ENCODE data around the gene DGKZ. TPM values are rescaled to one million over a fixed set of nuclear protein-coding genes. Genes with fewer than 3 reads are reported as not detected.

DGKZ gene
- total RNA-seq, 2 donors from 2014 or later, result 79.4 to 86.4 TPM

DNA sequence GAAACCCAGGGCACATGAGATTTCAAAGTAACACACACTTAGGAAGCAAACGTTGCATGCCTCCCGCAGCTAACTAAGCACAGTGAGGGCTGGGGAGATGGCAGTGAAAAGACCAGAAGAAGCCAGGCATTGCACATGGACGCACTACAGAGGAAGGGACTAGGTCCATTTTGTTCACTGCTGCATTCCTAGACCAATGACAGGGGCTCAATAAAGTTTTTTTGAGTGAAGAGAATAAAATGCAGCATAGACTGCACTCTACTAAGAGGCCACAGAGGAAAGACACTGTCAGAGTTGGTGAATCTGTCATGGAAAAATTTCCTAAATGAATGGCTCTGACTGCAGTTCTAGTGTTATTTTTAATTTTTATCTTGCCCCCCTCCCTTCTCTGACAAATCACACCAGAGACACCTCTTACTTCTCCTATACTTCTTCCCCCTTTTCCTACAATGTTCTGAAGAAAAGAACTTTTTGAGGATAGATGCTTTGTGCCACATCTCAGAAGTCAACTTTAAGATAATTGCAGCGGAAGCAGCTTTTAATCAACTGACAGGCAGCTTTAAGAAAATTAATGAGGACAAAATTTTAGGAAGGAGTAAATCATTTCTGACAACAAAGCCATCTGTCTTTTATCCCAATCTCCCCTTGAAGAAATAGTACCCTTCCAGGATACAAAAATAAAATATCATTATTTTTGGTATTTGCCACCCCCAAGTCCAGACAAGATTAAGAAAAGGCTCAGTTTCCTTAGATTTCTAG lies 79.1 kb downstream of the DGKZ start:
- H3K27ac ChIP-seq, result no peak overlapping the region
- no peaks in the 10 kb centered on the region for H3K27me3 ChIP-seq
- ATAC-seq (no peak), DNase-seq (no peak)
- H3K4me1 ChIP-seq, result no peaks in the 10 kb centered on the region
- no peak overlapping the region for H3K4me3 ChIP-seq
- 84 to 89% methylated on average over 4 of the region's 4 CpGs for WGBS, 2 donors
- intact Hi-C loops (cut with DNase I), result no loop called here
- H3K9me3 ChIP-seq, result no peaks in the 10 kb centered on the region
- TF ChIP-seq POLR2A (IDR thresholded peaks at IDR 0.05), result no peak
- TF ChIP-seq, protein P1, sequence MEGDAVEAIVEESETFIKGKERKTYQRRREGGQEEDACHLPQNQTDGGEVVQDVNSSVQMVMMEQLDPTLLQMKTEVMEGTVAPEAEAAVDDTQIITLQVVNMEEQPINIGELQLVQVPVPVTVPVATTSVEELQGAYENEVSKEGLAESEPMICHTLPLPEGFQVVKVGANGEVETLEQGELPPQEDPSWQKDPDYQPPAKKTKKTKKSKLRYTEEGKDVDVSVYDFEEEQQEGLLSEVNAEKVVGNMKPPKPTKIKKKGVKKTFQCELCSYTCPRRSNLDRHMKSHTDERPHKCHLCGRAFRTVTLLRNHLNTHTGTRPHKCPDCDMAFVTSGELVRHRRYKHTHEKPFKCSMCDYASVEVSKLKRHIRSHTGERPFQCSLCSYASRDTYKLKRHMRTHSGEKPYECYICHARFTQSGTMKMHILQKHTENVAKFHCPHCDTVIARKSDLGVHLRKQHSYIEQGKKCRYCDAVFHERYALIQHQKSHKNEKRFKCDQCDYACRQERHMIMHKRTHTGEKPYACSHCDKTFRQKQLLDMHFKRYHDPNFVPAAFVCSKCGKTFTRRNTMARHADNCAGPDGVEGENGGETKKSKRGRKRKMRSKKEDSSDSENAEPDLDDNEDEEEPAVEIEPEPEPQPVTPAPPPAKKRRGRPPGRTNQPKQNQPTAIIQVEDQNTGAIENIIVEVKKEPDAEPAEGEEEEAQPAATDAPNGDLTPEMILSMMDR (IDR thresholded peaks at IDR 0.05), result no peak
- H3K36me3 ChIP-seq (replicated peaks in 1 of 2; ENCODE audit: insufficient read depth in 1 of 2, low read depth in 2 of 2), result peaks cover 0 to 3% of the 10 kb centered on the region in 2 donors

DNA sequence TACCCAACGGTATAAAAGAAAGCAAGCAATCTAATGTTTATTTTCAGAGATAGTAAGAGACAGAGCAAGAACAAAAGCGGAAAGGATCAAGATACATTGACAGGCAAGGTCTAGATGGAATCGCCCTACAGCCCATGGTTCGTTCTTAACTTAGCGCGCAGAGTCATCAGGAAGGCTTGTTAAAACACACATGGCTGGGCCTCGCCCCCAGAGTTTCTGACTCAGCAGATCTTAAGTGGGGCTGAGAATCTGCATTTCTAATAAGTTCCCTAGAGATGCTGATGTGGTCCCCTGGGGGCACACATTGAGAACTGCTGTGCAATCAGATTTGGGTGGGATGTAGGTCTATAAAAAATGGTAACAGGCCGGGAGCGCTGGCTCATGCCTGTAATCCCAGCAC lies 80.1 kb downstream of the DGKZ start:
- ATAC-seq (no peak), DNase-seq (no peak)
- Histone ChIP-seq H3K4me1 (no peaks in the 10 kb centered on the region), H3K4me3 (no peak overlapping the region), H3K27me3 (no peaks in the 10 kb centered on the region), H3K36me3 (replicated peaks in 1 of 2; ENCODE audit: insufficient read depth in 1 of 2, low read depth in 2 of 2) (peaks cover 0 to 4% of the 10 kb centered on the region in 2 donors), H3K27ac (no peak overlapping the region), H3K9me3 (no peaks in the 10 kb centered on the region)
- WGBS, 2 donors, result 87 to 88% methylated on average over 9 of the region's 9 CpGs
- intact Hi-C loops (cut with DNase I), result no loop called here
- no peak for TF ChIP-seq POLR2A (IDR thresholded peaks at IDR 0.05)
- TF ChIP-seq, protein P1 (IDR thresholded peaks at IDR 0.05), result no peak

DNA sequence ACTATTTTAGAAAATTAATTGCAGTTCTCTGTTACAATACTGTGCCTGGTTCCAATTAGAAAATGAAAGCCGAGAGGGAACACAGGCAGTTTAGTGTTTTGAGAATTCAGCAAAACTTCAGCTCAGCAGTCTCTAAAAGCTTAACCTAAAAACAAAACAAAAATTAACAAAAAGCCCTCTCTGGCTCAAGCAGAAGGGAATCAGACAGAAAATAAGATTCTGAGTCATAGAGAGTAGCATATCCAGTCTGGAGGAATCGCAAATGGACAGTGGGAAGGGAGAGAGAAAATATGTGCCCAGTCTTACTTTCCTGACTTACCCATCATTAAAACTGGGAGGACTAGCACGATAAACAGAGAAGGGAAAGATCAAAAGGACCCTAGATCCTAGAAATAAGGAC lies 82.5 kb downstream of the DGKZ start:
- 89 to 90% methylated on average over 3 of the region's 3 CpGs for WGBS, 2 donors
- intact Hi-C loops (cut with DNase I), result no loop called here
- DNase-seq, result no peak
- Histone ChIP-seq H3K4me3 (no peak overlapping the region), H3K27ac (no peak overlapping the region), H3K9me3 (no peaks in the 10 kb centered on the region), H3K4me1 (no peaks in the 10 kb centered on the region), H3K36me3 (replicated peaks in 1 of 2; ENCODE audit: insufficient read depth in 1 of 2, low read depth in 2 of 2) (peaks cover 0 to 4% of the 10 kb centered on the region in 2 donors), H3K27me3 (no peaks in the 10 kb centered on the region)
- TF ChIP-seq POLR2A (IDR thresholded peaks at IDR 0.05), result no peak
- TF ChIP-seq, protein P1 (IDR thresholded peaks at IDR 0.05), result no peak
- ATAC-seq, result no peak

Small RNA genes within 50 kb of the gene (microRNA-seq; reads per million reads assigned to microRNA genes)
- gene MIR4688 (ENCODE audit: borderline number of aligned reads in 2 of 2, borderline replicate concordance in 2 of 2), result 0.47 to 0.90 reads per million in 2 donors

Small RNA genes within 50 kb of the gene (small RNA-seq; reads per million reads assigned to genes)
- not detected for gene MIR4688

Other genes with a start within 250 kb of the DGKZ start
- gene PHF21A, start 226.0 kb upstream of the DGKZ start, total RNA-seq, result 10 to 100 TPM; 11.7 to 49.4 TPM
- 10 to 100 TPM; 20.8 to 22.7 TPM for gene CREB3L1, start 69.8 kb upstream of the DGKZ start, total RNA-seq
- gene MDK, start 34.2 kb downstream of the DGKZ start, total RNA-seq, result 10 to 100 TPM; 36.9 to 63.0 TPM
- gene CHRM4, start 44.3 kb downstream of the DGKZ start, total RNA-seq, result not detected
- 10 to 100 TPM; 17.6 to 43.2 TPM for gene AMBRA1, start 246.6 kb downstream of the DGKZ start, total RNA-seq